ENCODE measurements around the gene MLLT6. TPM values are rescaled to one million over a fixed set of nuclear protein-coding genes. Genes with fewer than 3 reads are reported as not detected.

Gene MLLT6
- total RNA-seq, 2 donors from 2014 or later: 38.6 to 71.6 TPM

GRCh38 chr17:38727736-38728135, 22.7 kb downstream of the MLLT6 start:
- no peaks in the 10 kb centered on the region for H3K27me3 ChIP-seq
- H3K36me3 ChIP-seq: peaks cover 21% of the 10 kb centered on the region
- no peak for TF ChIP-seq CTCF (IDR thresholded peaks at IDR 0.05)
- no peak for DNase-seq (ENCODE audit: low spot score)
- H3K27ac ChIP-seq: peak overlapping the region in 1 of 2 donors; percentile 14
- no peaks in the 10 kb centered on the region for H3K9me3 ChIP-seq
- peaks cover 0 to 55% of the 10 kb centered on the region in 2 donors for H3K4me1 ChIP-seq
- no peak overlapping the region for H3K4me3 ChIP-seq

DNA sequence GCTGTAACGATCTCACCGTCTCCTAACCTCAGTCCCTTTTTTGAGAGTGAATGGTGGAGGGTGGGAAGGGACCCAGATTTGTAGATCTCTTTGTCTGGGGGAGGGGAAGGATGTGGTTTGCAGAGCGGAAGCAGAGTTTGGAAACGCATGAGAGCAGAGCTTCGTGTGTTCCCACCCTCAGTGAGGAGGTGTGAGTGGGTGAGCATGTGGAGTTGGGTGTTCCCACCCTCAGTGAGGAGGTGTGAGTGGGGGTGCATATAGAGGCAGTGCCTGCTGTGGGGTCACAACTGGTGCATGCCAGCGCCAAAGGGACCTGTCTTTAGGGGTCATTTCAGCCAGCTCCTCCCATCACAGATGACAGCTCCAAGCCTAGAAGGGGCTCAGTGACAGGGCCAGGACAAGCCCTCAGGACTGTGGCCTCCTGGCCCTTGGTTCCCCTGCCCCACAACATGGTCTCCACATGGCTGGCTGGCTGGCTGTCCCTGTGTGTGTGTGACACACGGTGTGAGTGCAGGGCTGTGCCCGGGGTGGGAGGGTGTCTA, 23.3 kb downstream of the MLLT6 start:
- peak overlapping the region in 1 of 2 donors; percentile 76 for H3K27ac ChIP-seq
- DNase-seq (ENCODE audit: low spot score): no peak
- TF ChIP-seq CTCF (IDR thresholded peaks at IDR 0.05): no peak
- no peaks in the 10 kb centered on the region for H3K9me3 ChIP-seq
- no peaks in the 10 kb centered on the region for H3K27me3 ChIP-seq
- H3K4me1 ChIP-seq: peaks cover 0 to 61% of the 10 kb centered on the region in 2 donors
- H3K4me3 ChIP-seq: no peak overlapping the region
- H3K36me3 ChIP-seq: peaks cover 23% of the 10 kb centered on the region

DNA sequence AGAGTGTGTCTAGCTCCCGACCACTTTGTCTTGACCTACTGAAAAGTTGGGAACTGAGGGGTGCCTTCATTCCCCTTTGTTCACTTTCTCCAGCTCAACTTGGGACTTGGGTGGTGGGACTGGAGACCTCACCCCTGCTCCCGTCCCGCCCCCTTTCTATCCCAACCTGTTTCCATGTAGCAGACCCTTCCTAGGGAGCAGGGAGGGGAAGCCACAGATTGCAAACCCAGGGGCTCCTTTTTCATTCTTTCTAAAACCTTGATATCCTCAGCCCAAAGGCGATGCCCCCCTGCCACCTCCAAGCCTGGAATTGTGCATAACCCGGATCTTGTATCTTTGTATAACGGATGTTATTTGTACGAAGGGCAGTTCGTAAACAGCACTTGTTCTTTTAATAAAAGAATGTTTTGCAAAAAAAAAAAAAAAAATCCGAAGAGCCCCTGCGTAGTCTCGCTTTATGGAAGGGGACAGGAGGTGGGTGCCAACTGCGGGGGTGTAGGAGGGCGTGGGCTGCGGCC, 24.4 kb downstream of the MLLT6 start:
- Histone ChIP-seq H3K27me3 (no peaks in the 10 kb centered on the region), H3K9me3 (no peaks in the 10 kb centered on the region), H3K27ac (peak overlapping the region; percentile 76 to 94), H3K4me1 (peaks cover 0 to 65% of the 10 kb centered on the region in 2 donors), H3K4me3 (peak overlapping the region; percentile 62 to 83), H3K36me3 (peaks cover 31% of the 10 kb centered on the region)
- no peak for DNase-seq (ENCODE audit: low spot score)
- TF ChIP-seq CTCF (IDR thresholded peaks at IDR 0.05): no peak

DNA sequence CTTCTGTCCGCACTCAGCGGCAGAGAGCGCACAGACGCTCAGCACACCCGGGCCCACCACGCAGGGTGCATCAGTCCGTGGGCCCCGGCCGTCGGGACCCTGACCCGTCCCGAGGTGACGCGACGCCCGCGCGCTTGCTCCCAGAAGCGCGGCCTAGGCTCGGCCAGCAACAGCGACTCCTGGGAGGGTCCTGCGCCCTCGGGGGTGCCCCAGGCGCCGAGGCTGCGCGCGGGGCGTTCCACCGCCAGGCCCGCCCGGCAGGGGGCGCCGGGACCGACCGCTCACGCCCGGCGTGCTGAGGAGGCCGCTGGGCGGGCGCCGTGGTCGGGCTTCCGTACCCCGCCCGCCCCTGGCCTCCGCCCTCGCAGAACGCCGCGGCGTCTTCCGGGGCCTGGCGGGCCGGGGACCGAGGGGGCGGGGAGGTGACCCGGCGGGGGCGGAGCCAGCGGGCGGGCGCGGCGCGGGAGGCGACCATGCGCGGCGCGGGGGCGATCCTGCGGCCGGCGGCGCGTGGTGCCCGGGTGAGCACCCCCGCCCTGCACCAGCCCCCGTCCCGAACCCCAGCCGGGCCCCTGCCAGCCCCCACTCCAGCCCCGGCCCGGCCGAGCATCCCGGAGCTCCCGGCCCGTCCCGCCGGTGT, 24.9 kb downstream of the MLLT6 start, which contains the start of gene CISD3:
CISD3 (plus strand) TSS at position 456 of the 640 bp plus-strand sequence; CDS start at position 474, 18 bp downstream.
- TF ChIP-seq CTCF (IDR thresholded peaks at IDR 0.05): peak; percentile 85 to 90
- Histone ChIP-seq H3K27me3 (no peaks in the 10 kb centered on the region), H3K4me1 (peaks cover 0 to 65% of the 10 kb centered on the region in 2 donors)

DNA sequence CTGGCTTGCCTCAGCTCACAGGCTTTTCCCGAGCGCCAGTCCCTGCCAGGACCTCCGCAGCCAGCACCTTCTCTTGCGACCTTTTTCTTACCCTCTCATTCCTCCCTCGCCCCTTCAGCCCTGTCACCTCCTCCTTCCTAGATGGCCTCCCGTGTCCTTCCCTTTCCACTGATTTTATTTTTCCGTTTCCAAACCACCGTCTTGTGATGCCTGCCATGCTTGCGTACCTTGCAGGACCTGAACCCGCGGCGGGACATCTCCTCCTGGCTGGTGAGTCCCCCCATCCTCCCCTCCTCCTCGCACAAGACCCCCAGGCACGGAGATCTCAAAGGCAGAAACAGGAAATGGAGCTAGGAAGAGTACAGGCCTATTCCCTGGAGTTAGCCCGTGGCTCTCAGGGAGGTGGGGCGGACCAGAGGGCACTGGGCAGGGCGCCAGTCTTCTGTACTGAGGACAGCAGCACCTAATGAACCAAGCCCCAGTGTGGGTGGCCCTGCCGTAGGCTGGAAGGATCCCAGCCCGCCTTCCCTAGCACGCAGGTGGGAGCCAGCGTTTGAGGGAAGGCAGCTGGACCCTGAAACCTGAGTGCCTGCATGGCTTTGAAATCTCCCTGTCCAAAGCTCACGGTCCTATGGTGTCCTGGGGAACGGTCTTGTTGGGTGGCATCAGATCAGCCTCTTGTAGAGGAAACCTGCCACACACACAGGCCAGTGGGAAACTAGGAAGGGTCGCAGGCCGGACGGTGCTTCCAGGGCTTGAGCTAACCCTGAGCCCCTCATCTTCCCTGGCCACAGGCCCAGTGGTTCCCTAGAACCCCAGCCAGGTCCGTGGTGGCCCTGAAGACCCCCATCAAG, 25.7 kb downstream of the MLLT6 start:
- no peak for TF ChIP-seq CTCF (IDR thresholded peaks at IDR 0.05)
- peak overlapping the region; percentile 91 to 92 for H3K27ac ChIP-seq
- H3K27me3 ChIP-seq: no peaks in the 10 kb centered on the region
- H3K4me3 ChIP-seq: peak overlapping the region; percentile 62 to 83
- H3K4me1 ChIP-seq: peaks cover 0 to 68% of the 10 kb centered on the region in 2 donors
- DNase-seq (ENCODE audit: low spot score): peak; percentile 79
- peaks cover 22% of the 10 kb centered on the region for H3K36me3 ChIP-seq
- H3K9me3 ChIP-seq: no peaks in the 10 kb centered on the region

More for the DNA sequence above, 24.9 kb downstream of the MLLT6 start, which contains the start of gene CISD3:
- Histone ChIP-seq H3K36me3 (peaks cover 28% of the 10 kb centered on the region), H3K9me3 (no peaks in the 10 kb centered on the region), H3K4me3 (peak within 1 kb of the TSS; percentile 62 to 83), H3K27ac (peak within 1 kb of the TSS; percentile 92 to 94)
- peak; percentile 76 for DNase-seq (ENCODE audit: low spot score)
